HEK293T (cell line): ENCODE measurements around the gene PPP1R2C.

Source experiments
- CTCF ChIA-PET: fragments of 350-600 bp; formaldehyde crosslinking; extraction: SDS; loops from one replicate; lab custom pipeline; 2021; ENCODE audit warnings: antibody characterized with exemption, inconsistent platforms; lab: Yijun Ruan, JAX
- POLR2A ChIA-PET: fragments of 350-600 bp; formaldehyde crosslinking; extraction: SDS; loops from one replicate; lab custom pipeline; 2020; ENCODE audit warnings: antibody characterized with exemption, inconsistent platforms; lab: Yijun Ruan, JAX
- DNase-seq: peaks from one replicate; pipeline ENCODE4 v3.0.0; 2012; ENCODE audit warnings: mixed read lengths; ENCODE audit errors: extremely low spot score
- ARNT ChIP-seq: fragments of 450-650 bp; IDR thresholded peaks from 2 replicates; pipeline ENCODE4 v1.6.1; 2017; ENCODE audit warnings: mild to moderate bottlenecking
- BHLHE40 ChIP-seq: fragments of 450-650 bp; IDR thresholded peaks from 2 replicates; pipeline ENCODE4 v1.6.1; 2016; ENCODE audit warnings: mild to moderate bottlenecking, moderate library complexity, borderline replicate concordance
- CTBP1 ChIP-seq: fragments of 450-650 bp; IDR thresholded peaks from 2 replicates; pipeline ENCODE4 v1.6.1; 2016; ENCODE audit warnings: borderline replicate concordance
- ELF4 ChIP-seq: fragments of 450-650 bp; IDR thresholded peaks from 2 replicates; pipeline ENCODE4 v1.6.1; 2017; ENCODE audit warnings: antibody characterized with exemption
- FOXA1 ChIP-seq: fragments of 450-650 bp; IDR thresholded peaks from 2 replicates; pipeline ENCODE4 v1.6.1; 2016; ENCODE audit warnings: mild to moderate bottlenecking
- FOXK2 ChIP-seq: fragments of 450-650 bp; IDR thresholded peaks from 2 replicates; pipeline ENCODE4 v1.6.1; 2016; ENCODE audit warnings: mild to moderate bottlenecking
- FOXM1 ChIP-seq: fragments of 450-650 bp; IDR thresholded peaks from 2 replicates; pipeline ENCODE4 v1.6.1; 2017; ENCODE audit warnings: mild to moderate bottlenecking, borderline replicate concordance
- HDGF ChIP-seq: fragments of 450-650 bp; IDR thresholded peaks from 2 replicates; pipeline ENCODE4 v1.6.1; 2017; ENCODE audit warnings: antibody characterized with exemption, borderline replicate concordance
- L3MBTL2 ChIP-seq: fragments of 450-650 bp; conservative IDR thresholded peaks from 2 replicates; pipeline ENCODE4 v1.6.1; 2016; ENCODE audit warnings: mild to moderate bottlenecking
- LEF1 ChIP-seq: fragments of 450-650 bp; IDR thresholded peaks from 2 replicates; pipeline ENCODE4 v1.6.1; 2017; ENCODE audit warnings: mild to moderate bottlenecking, borderline replicate concordance
- NFRKB ChIP-seq: fragments of 450-650 bp; IDR thresholded peaks from 2 replicates; pipeline ENCODE4 v1.6.1; 2016; ENCODE audit warnings: mild to moderate bottlenecking, moderate library complexity
- PKNOX1 ChIP-seq: fragments of 450-650 bp; IDR thresholded peaks from 2 replicates; pipeline ENCODE4 v1.6.1; 2016
- SP1 ChIP-seq: fragments of 450-650 bp; IDR thresholded peaks from 2 replicates; pipeline ENCODE4 v1.6.1; 2017
- SUZ12 ChIP-seq: fragments of 450-650 bp; IDR thresholded peaks from 2 replicates; pipeline ENCODE4 v1.6.1; 2016; ENCODE audit warnings: mild to moderate bottlenecking
- TARDBP ChIP-seq: fragments of 450-650 bp; IDR thresholded peaks from 2 replicates; pipeline ENCODE4 v1.6.1; 2016
- ZNF384 ChIP-seq: fragments of 450-650 bp; IDR thresholded peaks from 2 replicates; pipeline ENCODE4 v1.6.1; 2016

The PPP1R2C gene

GRCh38 chrX:42754603-42755002 is 23.4 kb downstream of the PPP1R2C start:
- POLR2A ChIA-PET, result no interaction called here
- no peak for TF ChIP-seq L3MBTL2
- TF ChIP-seq PKNOX1, result no peak
- no peak for TF ChIP-seq SP1
- TF ChIP-seq FOXM1, result no peak
- TF ChIP-seq CTBP1, result no peak
- no peak for TF ChIP-seq SUZ12
- TF ChIP-seq ZNF384, result no peak
- TF ChIP-seq TARDBP, result no peak
- TF ChIP-seq HDGF, result no peak
- TF ChIP-seq FOXA1, result no peak
- TF ChIP-seq ELF4, result no peak

GRCh38 chrX:42754115-42754514 is 23.8 kb downstream of the PPP1R2C start:
- ChIA-PET POLR2A (no interaction called here), CTCF (no interaction called here)

More at GRCh38 chrX:42754603-42755002, 23.4 kb downstream of the PPP1R2C start:
- CTCF ChIA-PET, result no interaction called here
- DNase-seq, result no peak

GRCh38 chrX:42752730-42753129 is 25.2 kb downstream of the PPP1R2C start:
- no peak for DNase-seq
- ChIA-PET POLR2A (no interaction called here), CTCF (no interaction called here)
- TF ChIP-seq L3MBTL2 (no peak), CTBP1 (no peak), ZNF384 (no peak), SUZ12 (no peak), LEF1 (no peak), NFRKB (no peak), ELF4 (no peak), FOXM1 (no peak), TARDBP (no peak), ARNT (no peak), FOXA1 (no peak), SP1 (no peak), PKNOX1 (no peak)

More at GRCh38 chrX:42754115-42754514, 23.8 kb downstream of the PPP1R2C start:
- DNase-seq, result no peak
- TF ChIP-seq LEF1, result no peak
- TF ChIP-seq FOXK2, result no peak
- TF ChIP-seq SP1, result no peak
- no peak for TF ChIP-seq FOXM1
- TF ChIP-seq NFRKB, result no peak
- no peak for TF ChIP-seq PKNOX1
- no peak for TF ChIP-seq L3MBTL2
- no peak for TF ChIP-seq CTBP1
- no peak for TF ChIP-seq SUZ12
- TF ChIP-seq FOXA1, result no peak
- TF ChIP-seq BHLHE40, result no peak
- TF ChIP-seq TARDBP, result no peak
- no peak for TF ChIP-seq ELF4
- no peak for TF ChIP-seq HDGF
- TF ChIP-seq ARNT, result no peak
- no peak for TF ChIP-seq ZNF384

GRCh38 chrX:42751573-42751972 is 26.4 kb downstream of the PPP1R2C start:
- no peak for DNase-seq
- ChIA-PET CTCF (no interaction called here), POLR2A (no interaction called here)
- no peak for TF ChIP-seq BHLHE40
- no peak for TF ChIP-seq LEF1
- TF ChIP-seq HDGF, result no peak
- TF ChIP-seq ZNF384, result no peak
- TF ChIP-seq L3MBTL2, result no peak
- no peak for TF ChIP-seq FOXK2
- TF ChIP-seq NFRKB, result no peak
- no peak for TF ChIP-seq SUZ12
- no peak for TF ChIP-seq SP1
- TF ChIP-seq PKNOX1, result no peak
- no peak for TF ChIP-seq ELF4
- TF ChIP-seq FOXM1, result no peak
- TF ChIP-seq ARNT, result no peak
- TF ChIP-seq CTBP1, result no peak
- TF ChIP-seq FOXA1, result no peak
- no peak for TF ChIP-seq TARDBP

- POLR2A ChIA-PET, result no interaction called here
- CTCF ChIA-PET, result no interaction called here
- TF ChIP-seq FOXM1, result no peak
- no peak for TF ChIP-seq PKNOX1
- TF ChIP-seq HDGF, result no peak
- TF ChIP-seq TARDBP, result no peak
- TF ChIP-seq NFRKB, result no peak
- TF ChIP-seq ELF4, result no peak
- TF ChIP-seq ZNF384, result no peak
- no peak for TF ChIP-seq SUZ12
- TF ChIP-seq BHLHE40, result no peak
- no peak for TF ChIP-seq FOXA1
- no peak for TF ChIP-seq L3MBTL2
- no peak for TF ChIP-seq SP1
- TF ChIP-seq CTBP1, result no peak
- no peak for TF ChIP-seq ARNT
- TF ChIP-seq LEF1, result no peak
- TF ChIP-seq FOXK2, result no peak
- no peak for DNase-seq
Measured at GRCh38 chrX:42748067-42748850, 29.7 kb downstream of the PPP1R2C start.
